SU-DHL-6 (cell line): Measurements from ENCODE around the gene UBE2E2.

Source experiments
- EZH2phosphoT487 ChIP-seq: fragments of 200-600 bp; sonication (generic), shearing (Covaris generic); conservative IDR thresholded peaks from 2 replicates; pipeline ENCODE4 v1.6.1; 2018; ENCODE audit warnings: mild to moderate bottlenecking, antibody characterized with exemption, low read length, moderate library complexity, mixed read lengths
- TF ChIP-seq, protein P1 (sequence below): fragments of 200-600 bp; sonication (generic); IDR thresholded peaks from one replicate; pipeline ENCODE4 v1.5.1; 2017; ENCODE audit warnings: antibody characterized with exemption, mild to moderate bottlenecking, low read length, moderate library complexity; ENCODE audit not compliant: insufficient read depth, poor library complexity, severe bottlenecking

DNA sequence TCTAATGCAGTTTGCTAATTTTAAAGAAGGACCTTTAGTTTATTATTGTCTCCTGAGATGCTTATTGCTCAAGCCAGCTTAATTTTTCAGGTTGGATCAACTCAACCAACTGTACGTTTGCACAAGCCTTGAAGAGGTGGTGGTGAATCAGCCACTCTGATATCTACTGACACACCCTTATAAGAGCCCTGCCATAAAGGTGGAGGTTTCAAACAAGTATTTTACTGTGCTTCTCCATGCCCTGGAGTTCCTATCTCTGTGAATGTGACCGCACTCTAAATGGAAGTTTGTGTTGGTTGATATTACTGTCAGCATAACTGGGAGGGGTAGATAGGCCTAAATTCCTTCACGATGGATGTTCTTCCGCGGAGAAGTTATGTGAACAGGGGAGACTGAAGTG, 305.3 kb downstream of the UBE2E2 start:
- TF ChIP-seq, protein P1, sequence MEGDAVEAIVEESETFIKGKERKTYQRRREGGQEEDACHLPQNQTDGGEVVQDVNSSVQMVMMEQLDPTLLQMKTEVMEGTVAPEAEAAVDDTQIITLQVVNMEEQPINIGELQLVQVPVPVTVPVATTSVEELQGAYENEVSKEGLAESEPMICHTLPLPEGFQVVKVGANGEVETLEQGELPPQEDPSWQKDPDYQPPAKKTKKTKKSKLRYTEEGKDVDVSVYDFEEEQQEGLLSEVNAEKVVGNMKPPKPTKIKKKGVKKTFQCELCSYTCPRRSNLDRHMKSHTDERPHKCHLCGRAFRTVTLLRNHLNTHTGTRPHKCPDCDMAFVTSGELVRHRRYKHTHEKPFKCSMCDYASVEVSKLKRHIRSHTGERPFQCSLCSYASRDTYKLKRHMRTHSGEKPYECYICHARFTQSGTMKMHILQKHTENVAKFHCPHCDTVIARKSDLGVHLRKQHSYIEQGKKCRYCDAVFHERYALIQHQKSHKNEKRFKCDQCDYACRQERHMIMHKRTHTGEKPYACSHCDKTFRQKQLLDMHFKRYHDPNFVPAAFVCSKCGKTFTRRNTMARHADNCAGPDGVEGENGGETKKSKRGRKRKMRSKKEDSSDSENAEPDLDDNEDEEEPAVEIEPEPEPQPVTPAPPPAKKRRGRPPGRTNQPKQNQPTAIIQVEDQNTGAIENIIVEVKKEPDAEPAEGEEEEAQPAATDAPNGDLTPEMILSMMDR: no peak
- TF ChIP-seq EZH2phosphoT487: no peak
